Skeletal muscle satellite cell (primary cell): Measurements from ENCODE around the gene FBH1.
"Not testable (repeated sequence)": the region's sequence is repeated elsewhere in the genome, so short reads cannot be mapped to it uniquely, and the experiment has no call there.

Experiments
- H3K27me3 ChIP-seq: 2 replicates; pipeline ENCODE4 v1.7.0; 2013; ENCODE audit warnings: low read length; ENCODE audit not compliant: control insufficient read depth, insufficient read depth
- H3K36me3 ChIP-seq: 2 replicates; pipeline ENCODE4 v1.7.0; 2013; ENCODE audit warnings: mild to moderate bottlenecking, control low read depth, low read length; ENCODE audit not compliant: insufficient read depth
- H3K4me1 ChIP-seq: 2 replicates; pipeline ENCODE4 v1.7.0; 2013; ENCODE audit warnings: low read length; ENCODE audit not compliant: control insufficient read depth, insufficient read depth
- H3K4me2 ChIP-seq: 2 replicates; pipeline ENCODE4 v1.7.0; 2013; ENCODE audit warnings: mild to moderate bottlenecking, low read length
- H3K4me3 ChIP-seq: 2 replicates; pipeline ENCODE4 v1.7.0; 2013; ENCODE audit warnings: low read length
- H3K9ac ChIP-seq: 2 replicates; pipeline ENCODE4 v1.7.0; 2013; ENCODE audit warnings: mild to moderate bottlenecking, low read depth, low read length, moderate library complexity
- H3K9me3 ChIP-seq: replicated peaks from 2 replicates; pipeline ENCODE4 v1.7.0; 2013; ENCODE audit warnings: mild to moderate bottlenecking, control low read depth, low read length

The FBH1 gene

DNA sequence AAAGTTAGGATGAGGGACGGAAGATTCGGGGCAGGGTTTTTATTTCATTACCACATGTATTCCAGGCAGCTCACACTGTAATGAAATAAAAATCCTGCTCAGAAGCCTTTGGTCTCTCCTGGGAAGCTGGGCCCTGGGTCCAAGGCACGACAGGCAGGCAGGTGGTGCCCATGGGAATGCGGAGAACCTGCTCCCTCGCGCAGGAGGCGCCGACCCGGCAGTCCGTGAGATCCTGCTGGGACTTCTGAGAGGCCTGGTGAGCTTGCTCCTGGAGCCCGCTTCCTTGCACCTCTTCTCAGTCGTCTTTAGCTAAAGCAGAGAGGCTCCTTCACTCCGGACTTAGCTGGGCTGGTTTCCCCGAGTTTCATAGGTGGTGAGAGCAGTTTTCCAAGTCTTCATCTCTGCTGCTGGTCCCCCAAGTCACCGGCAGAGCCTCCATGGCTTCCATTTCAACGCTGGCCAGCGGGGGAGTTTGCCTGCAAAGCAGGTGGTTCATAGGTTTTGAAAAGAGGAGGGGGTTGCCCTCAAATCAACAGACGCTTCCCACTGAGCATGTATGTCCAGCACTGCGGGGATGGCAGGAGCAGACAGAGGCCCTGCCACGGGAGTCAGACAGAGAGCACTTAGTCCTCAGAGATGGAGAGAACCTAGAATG is 62.8 kb downstream of the FBH1 start:
- H3K27me3 ChIP-seq = peaks cover 6% of the 10 kb centered on the region
- no peaks in the 10 kb centered on the region for H3K9me3 ChIP-seq
- H3K36me3 ChIP-seq = no peaks in the 10 kb centered on the region
- H3K4me3 ChIP-seq = no peak overlapping the region
- no peak overlapping the region for H3K9ac ChIP-seq
- no peaks in the 10 kb centered on the region for H3K4me1 ChIP-seq
- H3K4me2 ChIP-seq = no peak overlapping the region

DNA sequence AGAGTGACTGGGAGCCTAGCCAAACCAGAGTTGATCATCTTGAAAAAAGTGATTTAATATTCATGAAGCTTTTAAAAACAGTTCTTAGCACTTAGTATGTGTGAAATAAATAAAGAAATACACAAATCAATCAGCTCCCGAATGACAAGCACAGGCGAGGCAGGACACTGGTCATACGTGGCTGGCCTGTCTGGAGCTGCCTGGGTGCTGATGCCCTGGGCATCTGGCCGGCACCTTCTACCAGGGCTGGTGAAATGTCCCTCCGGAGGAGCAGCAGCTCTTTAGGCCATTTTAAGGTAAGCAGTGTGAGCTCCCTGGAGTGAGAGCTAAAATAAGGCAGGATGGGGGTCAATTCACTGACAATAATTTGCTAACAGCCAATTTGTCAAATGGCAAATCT is 63.6 kb downstream of the FBH1 start:
- Histone ChIP-seq H3K4me3 (no peak overlapping the region), H3K27me3 (peaks cover 6% of the 10 kb centered on the region), H3K9me3 (no peaks in the 10 kb centered on the region), H3K9ac (no peak overlapping the region), H3K4me2 (no peak overlapping the region), H3K4me1 (peaks cover 2% of the 10 kb centered on the region), H3K36me3 (no peaks in the 10 kb centered on the region)

DNA sequence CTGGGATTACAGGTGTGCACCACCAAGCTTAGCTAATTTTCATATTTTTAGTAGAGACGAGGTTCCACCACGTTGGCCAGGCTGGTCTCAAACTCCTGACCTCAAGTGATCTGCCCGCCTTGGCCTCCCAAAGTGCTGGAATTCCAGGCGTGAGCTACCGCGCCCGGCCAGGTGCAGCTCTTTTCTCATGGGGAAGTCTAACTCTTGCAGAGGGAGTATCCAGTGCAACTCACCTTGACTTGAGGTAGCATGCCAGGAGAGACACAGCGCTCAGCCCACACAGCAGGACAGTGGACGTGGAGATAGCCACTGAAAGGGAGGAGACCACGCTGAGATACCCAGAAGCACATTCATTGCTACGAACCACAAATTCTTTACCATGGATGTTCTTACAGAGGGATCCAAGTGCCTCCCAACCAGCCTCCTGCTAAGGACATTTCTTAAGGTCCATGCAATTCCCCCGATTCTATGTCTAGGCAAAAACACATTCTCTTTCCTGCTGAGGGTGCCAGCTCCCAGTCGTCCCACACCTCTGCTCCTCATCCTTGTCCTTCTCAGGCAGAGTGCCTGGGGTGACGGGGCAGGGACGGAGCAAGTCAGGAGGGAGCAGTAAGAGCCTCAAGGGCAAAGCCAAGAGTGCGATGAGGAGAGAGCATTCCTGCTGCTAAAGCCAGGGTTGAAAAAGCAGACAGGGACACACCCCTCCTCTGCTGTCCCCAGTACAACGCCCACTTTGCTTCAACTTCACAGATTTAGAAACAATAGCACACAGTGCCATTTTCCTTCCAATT is 66.3 kb downstream of the FBH1 start:
- peaks cover 5% of the 10 kb centered on the region for H3K4me1 ChIP-seq
- no peak overlapping the region for H3K4me2 ChIP-seq
- H3K4me3 ChIP-seq = no peak overlapping the region
- H3K9me3 ChIP-seq = no peaks in the 10 kb centered on the region
- peaks cover 6% of the 10 kb centered on the region for H3K27me3 ChIP-seq
- H3K36me3 ChIP-seq = no peaks in the 10 kb centered on the region
- H3K9ac ChIP-seq = no peak overlapping the region

DNA sequence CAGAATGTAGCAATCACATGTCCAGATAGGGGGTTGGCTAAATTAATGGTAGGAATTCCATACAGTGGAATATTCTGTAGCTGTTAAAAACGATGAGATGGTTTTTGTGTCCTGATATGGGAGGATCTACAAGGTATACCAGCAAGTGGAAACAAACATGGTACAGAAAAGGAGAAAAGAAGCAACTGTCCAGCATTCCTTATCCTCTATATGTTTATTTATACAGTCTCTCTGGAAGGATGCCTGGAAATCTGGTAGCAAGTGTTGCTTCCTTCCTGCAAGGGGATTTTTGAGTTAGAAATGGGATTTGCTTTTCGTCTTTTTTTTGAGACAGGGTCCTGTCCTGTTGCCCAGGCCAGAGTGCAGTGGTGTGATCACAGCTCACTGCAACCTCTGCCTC is 68.0 kb downstream of the FBH1 start:
- no peaks in the 10 kb centered on the region for H3K9me3 ChIP-seq
- H3K4me2 ChIP-seq = no peak overlapping the region
- H3K4me1 ChIP-seq = peaks cover 5% of the 10 kb centered on the region
- no peak overlapping the region for H3K4me3 ChIP-seq
- no peaks in the 10 kb centered on the region for H3K36me3 ChIP-seq
- peaks cover 2% of the 10 kb centered on the region for H3K27me3 ChIP-seq
- H3K9ac ChIP-seq = no peak overlapping the region

DNA sequence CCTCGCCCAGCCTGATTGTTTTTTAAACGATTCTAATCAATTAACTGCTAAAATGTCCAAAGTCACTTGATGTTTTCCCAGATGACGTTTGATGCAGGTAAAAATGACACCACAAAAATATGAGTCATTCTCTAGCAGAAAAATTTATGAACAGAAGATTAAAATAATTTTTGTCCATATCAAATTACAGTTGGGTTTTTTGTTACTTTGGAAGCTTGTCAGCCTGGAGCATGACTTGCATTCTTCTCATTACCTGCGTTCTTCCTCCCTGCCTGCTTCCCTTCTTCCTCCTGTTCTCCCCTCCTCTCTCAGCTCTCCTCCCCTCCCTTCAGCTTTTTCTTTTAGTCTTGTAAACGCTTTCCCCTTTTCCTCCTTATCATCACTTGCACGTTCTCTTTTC is 68.6 kb downstream of the FBH1 start:
- no peaks in the 10 kb centered on the region for H3K9me3 ChIP-seq
- H3K9ac ChIP-seq = no peak overlapping the region
- H3K4me2 ChIP-seq = no peak overlapping the region
- H3K4me3 ChIP-seq = no peak overlapping the region
- H3K27me3 ChIP-seq = no peaks in the 10 kb centered on the region
- peaks cover 5% of the 10 kb centered on the region for H3K4me1 ChIP-seq
- no peaks in the 10 kb centered on the region for H3K36me3 ChIP-seq

DNA sequence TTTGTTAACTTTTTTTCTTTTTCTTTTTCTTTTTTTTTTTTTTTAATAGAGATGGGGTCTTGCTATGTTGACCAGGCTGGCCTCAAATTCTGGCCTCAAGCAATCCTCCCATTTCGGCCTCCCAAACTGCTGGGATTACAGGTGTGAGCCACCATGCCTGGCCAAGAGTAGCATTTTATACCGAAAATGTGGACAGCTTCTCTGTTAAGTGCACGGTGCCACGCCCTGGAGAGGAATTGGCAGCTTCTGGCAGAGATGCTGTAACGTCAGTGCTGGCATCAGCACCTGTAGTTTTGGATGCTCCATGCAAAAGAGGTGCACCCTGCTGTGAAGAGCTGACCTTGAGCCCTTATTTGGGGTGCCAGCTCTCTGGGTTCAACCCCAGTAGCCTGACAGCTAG is 69.1 kb downstream of the FBH1 start:
- Histone ChIP-seq H3K36me3 (no peaks in the 10 kb centered on the region), H3K4me3 (no peak overlapping the region), H3K4me2 (no peak overlapping the region), H3K27me3 (no peaks in the 10 kb centered on the region), H3K4me1 (peaks cover 5% of the 10 kb centered on the region), H3K9ac (no peak overlapping the region), H3K9me3 (no peaks in the 10 kb centered on the region)

DNA sequence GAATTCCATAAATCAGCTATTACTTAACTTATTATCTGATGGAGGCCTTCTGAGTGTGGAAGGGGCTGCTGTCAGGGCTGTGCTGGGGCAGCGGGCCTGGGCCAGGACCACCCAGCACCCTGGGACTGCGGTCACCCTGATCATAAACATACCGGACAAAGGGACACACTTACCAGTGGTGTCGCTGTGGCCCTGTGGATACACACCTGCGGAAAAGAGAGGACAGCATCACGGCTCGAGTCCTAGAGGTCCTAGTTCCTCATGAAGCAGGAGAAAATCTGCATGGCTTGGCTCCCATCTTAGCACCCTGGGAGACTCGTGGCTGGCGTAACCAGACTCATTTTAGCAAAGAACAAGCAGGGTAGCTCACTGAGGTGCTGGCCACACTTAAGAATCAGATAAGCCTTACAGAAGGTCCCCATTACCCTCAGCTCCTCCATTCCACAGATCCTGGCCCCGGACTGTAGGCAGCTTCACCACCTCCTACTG is 69.6 kb downstream of the FBH1 start:
- Histone ChIP-seq H3K9me3 (no peaks in the 10 kb centered on the region), H3K36me3 (no peaks in the 10 kb centered on the region), H3K9ac (no peak overlapping the region), H3K4me1 (peaks cover 5% of the 10 kb centered on the region), H3K4me3 (no peak overlapping the region), H3K4me2 (no peak overlapping the region), H3K27me3 (no peaks in the 10 kb centered on the region)

DNA sequence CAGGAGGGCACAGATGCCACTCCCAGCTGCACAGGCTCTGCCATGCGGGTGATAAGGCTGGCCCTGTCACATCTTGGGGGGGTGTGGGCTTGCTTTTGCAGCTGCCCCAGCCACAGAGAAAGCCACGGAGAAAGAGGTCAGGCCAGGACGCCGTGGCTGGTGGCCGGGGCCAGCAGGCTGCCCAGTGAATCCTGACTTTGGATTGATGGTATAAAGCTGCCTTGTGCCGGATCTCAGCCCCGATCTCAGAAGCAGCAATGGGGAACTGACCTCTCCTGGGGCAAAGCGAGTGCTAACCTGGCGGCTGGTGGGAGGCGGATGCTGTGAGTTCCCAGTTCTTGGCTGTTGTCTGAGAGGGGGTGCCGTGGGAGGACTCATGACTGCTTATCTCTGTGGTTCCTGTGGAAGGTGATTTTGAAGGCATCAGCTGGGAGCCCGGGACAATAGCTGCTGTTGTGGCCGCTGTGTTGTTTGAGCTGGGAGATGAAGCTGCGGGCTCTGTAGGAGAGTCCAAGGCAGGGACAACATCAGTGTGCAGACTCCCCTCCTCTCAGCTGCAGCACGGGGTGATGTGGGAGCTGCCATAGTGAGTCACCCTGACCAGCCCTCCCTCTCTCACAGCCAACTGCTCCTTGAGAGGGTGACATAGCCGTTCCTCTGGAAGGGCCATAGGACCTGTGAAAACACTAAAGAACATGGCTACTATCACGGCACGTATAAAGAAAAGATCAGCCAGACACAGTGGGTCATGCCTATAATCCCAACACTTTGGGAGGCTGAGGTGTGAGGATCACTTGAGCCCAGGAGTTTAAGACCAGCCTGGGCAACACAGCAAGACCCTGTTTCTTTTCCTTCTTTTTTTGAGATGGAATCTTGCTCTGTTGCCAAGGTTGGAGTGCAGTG is 70.3 kb downstream of the FBH1 start:
- no peaks in the 10 kb centered on the region for H3K27me3 ChIP-seq
- H3K9ac ChIP-seq = no peak overlapping the region
- H3K36me3 ChIP-seq = no peaks in the 10 kb centered on the region

DNA sequence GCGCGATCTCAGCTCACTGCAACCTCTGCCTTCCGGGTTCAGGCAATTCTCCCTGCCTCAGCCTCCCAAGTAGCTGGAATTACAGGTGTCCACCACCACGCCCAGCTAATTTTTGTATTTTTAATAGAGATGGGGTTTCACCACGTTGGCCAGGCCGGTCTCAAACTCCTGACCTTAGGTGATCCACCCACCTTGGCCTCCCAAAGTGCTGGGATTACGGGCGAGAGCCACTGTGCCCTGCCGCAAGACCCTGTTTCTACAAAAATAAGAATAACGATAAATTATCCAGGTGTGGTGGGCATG is 70.9 kb downstream of the FBH1 start:
- not testable (repeated sequence) for H3K4me1 ChIP-seq, H3K4me2 ChIP-seq, H3K9me3 ChIP-seq, H3K9ac ChIP-seq, H3K36me3 ChIP-seq, H3K4me3 ChIP-seq, H3K27me3 ChIP-seq

More for the DNA sequence above, 70.3 kb downstream of the FBH1 start:
- Histone ChIP-seq H3K4me1 (peaks cover 5% of the 10 kb centered on the region), H3K4me2 (no peak overlapping the region), H3K4me3 (no peak overlapping the region), H3K9me3 (no peaks in the 10 kb centered on the region)

DNA sequence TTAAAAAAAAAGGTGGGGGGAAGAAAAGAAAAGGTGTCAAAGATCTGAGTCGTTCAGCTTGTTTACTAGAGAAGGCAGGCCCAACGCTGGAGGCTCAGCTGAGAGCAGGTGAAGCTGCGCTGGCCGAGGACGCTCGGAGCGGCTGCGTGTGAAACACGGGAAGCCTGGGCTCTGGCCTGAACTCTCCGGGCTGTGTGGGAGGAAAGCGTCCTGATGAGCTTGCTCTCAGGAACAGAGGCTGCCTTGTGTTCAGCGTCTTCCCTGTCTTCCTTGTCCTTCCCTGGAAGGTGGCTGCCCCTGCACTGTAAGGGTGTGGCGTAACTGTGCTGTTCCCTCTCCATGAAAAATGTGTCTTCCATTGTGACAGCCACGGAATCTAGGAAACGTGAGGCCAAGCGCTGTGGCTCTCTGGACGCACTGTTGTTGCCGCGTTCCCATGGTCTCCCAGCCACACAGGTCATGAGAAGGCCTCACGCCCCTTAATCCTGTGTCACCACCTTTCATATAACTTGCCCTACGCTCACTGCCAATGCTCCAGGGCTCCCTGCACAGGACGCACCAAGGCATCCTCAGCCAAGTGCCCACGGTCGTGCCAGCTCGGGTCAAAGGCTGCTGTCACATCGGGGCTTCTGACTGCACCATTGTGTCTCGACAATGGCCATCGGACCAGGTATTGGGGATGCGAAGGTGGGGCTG is 71.5 kb downstream of the FBH1 start:
- Histone ChIP-seq H3K4me3 (no peak overlapping the region), H3K27me3 (peaks cover 4% of the 10 kb centered on the region), H3K4me2 (no peak overlapping the region), H3K36me3 (no peaks in the 10 kb centered on the region), H3K9me3 (no peaks in the 10 kb centered on the region), H3K9ac (no peak overlapping the region), H3K4me1 (peaks cover 5% of the 10 kb centered on the region)

DNA sequence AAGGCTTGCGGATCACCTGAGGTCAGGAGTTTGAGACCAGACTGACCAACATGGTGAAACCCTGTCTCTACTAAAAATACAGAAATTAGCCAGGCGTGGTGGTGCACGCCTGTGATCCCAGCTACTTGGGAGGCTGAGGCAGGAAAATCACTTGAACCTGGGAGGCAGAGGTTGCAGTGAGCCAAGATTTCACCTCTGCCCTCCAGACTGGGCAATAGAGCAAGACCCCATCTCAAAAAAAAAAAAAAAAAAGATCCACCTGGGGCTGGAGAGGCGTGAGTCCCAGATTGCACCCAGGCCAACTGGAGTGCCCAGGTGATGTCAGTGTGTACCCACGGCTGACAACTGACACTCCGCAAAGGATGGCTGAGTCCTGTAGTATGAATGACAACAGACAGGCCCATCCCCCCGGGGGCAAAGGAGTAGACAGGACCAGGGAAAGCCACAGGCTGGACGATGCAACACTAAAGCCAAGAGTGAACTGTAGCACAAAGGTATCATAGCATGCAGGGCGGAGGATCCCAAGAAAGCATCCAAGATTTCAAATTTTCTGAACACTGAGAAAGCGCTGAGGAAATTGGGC is 72.4 kb downstream of the FBH1 start:
- not testable (repeated sequence) for H3K4me3 ChIP-seq, H3K9me3 ChIP-seq, H3K36me3 ChIP-seq

More for the DNA sequence above, 72.4 kb downstream of the FBH1 start:
- not testable (repeated sequence) for H3K4me2 ChIP-seq, H3K27me3 ChIP-seq, H3K9ac ChIP-seq, H3K4me1 ChIP-seq
